Activated CD8-positive, alpha-beta T cell treated with anti-CD3 and anti-CD28 coated beads for 36 hours (primary cell): ENCODE results near the gene PLXND1. TPM values are rescaled to one million over a fixed set of nuclear protein-coding genes. Genes with fewer than 3 reads are reported as not detected.

Experiments used
- ATAC-seq: fragments of 200-7000 bp; cut with Tn5 transposase; one replicate; pipeline ENCODE4 v1.10.0; 2021; ENCODE audit warnings: mild to moderate bottlenecking, moderate library complexity
- CTCF ChIA-PET: fragments of 350-600 bp; sonication (Branson Sonifier 250); formaldehyde crosslinking; loops from one replicate; lab custom pipeline; 2021; ENCODE audit warnings: antibody characterized with exemption; lab: Charles Lee
- POLR2A ChIA-PET: fragments of 350-600 bp; sonication (Branson Sonifier 250); formaldehyde crosslinking; loops from one replicate; lab custom pipeline; 2021; ENCODE audit warnings: antibody characterized with exemption; lab: Charles Lee
- DNase-seq: peaks from one replicate; pipeline ENCODE4 v3.0.0-alpha.2; 2020
- H3K27ac Mint-ChIP-seq: one replicate; pipeline ENCODE4 v1.8.0; 2021; ENCODE audit warnings: mild to moderate bottlenecking, mixed read lengths
- H3K27me3 Mint-ChIP-seq: one replicate; pipeline ENCODE4 v1.8.0; 2021; ENCODE audit warnings: mixed read lengths
- H3K36me3 Mint-ChIP-seq: one replicate; pipeline ENCODE4 v1.8.0; 2021; ENCODE audit warnings: low read depth, mixed read lengths
- H3K4me1 Mint-ChIP-seq: one replicate; pipeline ENCODE4 v1.8.0; 2021; ENCODE audit warnings: low read depth, mixed read lengths
- H3K4me3 Mint-ChIP-seq: one replicate; pipeline ENCODE4 v1.8.0; 2021; ENCODE audit warnings: mild to moderate bottlenecking, moderate library complexity, mixed read lengths
- H3K9me3 Mint-ChIP-seq: one replicate; pipeline ENCODE4 v1.8.0; 2021; ENCODE audit warnings: mixed read lengths
- CTCF ChIP-seq: fragments of 200-600 bp; IDR thresholded peaks from one replicate; pipeline ENCODE4 v1.8.0; 2022; ENCODE audit warnings: antibody characterized with exemption, mild to moderate bottlenecking
- intact Hi-C: fragments of 100-400 bp; cut with micrococcal nuclease; formaldehyde crosslinking; loops from one replicate; pipeline ENCODE4 v1.10.0; 2022
- total RNA-seq, 2 experiments: library from RNA; stranded (reverse); gene quantifications; one replicate each; pipeline ENCODE4 v1.2.3, GENCODE V29; 2021

PLXND1 gene
- total RNA-seq, 2 experiments from 2014 or later = 10.7 to 12.5 TPM

GRCh38 chr3:129535075-129535474 is 71.4 kb downstream of the PLXND1 start:
- Mint-ChIP-seq H3K9me3 (no peaks in the 10 kb centered on the region), H3K4me3 (no peak overlapping the region), H3K27me3 (no peaks in the 10 kb centered on the region), H3K27ac (no peak overlapping the region), H3K4me1 (no peaks in the 10 kb centered on the region), H3K36me3 (no peaks in the 10 kb centered on the region)
- intact Hi-C loops = no loop called here
- DNase-seq (no peak), ATAC-seq (no peak)
- TF ChIP-seq CTCF = no peak
- ChIA-PET POLR2A (no interaction called here), CTCF (interaction anchor here (1.0 to 1.2 kb wide), 2 partner anchors 20 to 45 kb away, joined by 3 to 5 read pairs; no protein-coding TSS in a partner anchor)

- no peak for DNase-seq
- TF ChIP-seq CTCF = no peak
- ChIA-PET CTCF (interaction anchor here (1.0 to 1.2 kb wide), 2 partner anchors 20 to 44 kb away, joined by 3 to 5 read pairs; no protein-coding TSS in a partner anchor), POLR2A (no interaction called here)
- intact Hi-C loops = no loop called here
- no peak for ATAC-seq
- H3K4me1 Mint-ChIP-seq = no peaks in the 10 kb centered on the region
- H3K36me3 Mint-ChIP-seq = no peaks in the 10 kb centered on the region
- H3K4me3 Mint-ChIP-seq = no peak overlapping the region
- H3K27me3 Mint-ChIP-seq = no peaks in the 10 kb centered on the region
- H3K27ac Mint-ChIP-seq = no peak overlapping the region
- no peaks in the 10 kb centered on the region for H3K9me3 Mint-ChIP-seq
These were observed 71.9 kb downstream of the PLXND1 start for GRCh38 chr3:129534428-129535027.

GRCh38 chr3:129533406-129533805 is 73.1 kb downstream of the PLXND1 start:
- Mint-ChIP-seq H3K27me3 (no peaks in the 10 kb centered on the region), H3K9me3 (no peaks in the 10 kb centered on the region), H3K27ac (no peak overlapping the region), H3K4me1 (no peaks in the 10 kb centered on the region), H3K36me3 (no peaks in the 10 kb centered on the region), H3K4me3 (no peak overlapping the region)
- DNase-seq = no peak
- intact Hi-C loops = no loop called here
- no peak for TF ChIP-seq CTCF
- ChIA-PET CTCF (no interaction called here), POLR2A (no interaction called here)
- no peak for ATAC-seq

- no peak for DNase-seq
- TF ChIP-seq CTCF = no peak
- ChIA-PET CTCF (no interaction called here), POLR2A (no interaction called here)
- Mint-ChIP-seq H3K36me3 (no peaks in the 10 kb centered on the region), H3K9me3 (no peaks in the 10 kb centered on the region), H3K27me3 (no peaks in the 10 kb centered on the region), H3K27ac (no peak overlapping the region), H3K4me1 (no peaks in the 10 kb centered on the region), H3K4me3 (no peak overlapping the region)
- intact Hi-C loops = no loop called here
- ATAC-seq = no peak
These were observed 74.2 kb downstream of the PLXND1 start for GRCh38 chr3:129532261-129532660.

- DNase-seq (no peak), ATAC-seq (no peak)
- CTCF ChIA-PET = no interaction called here
- H3K4me1 Mint-ChIP-seq = no peaks in the 10 kb centered on the region
- H3K4me3 Mint-ChIP-seq = no peak overlapping the region
- H3K36me3 Mint-ChIP-seq = no peaks in the 10 kb centered on the region
- POLR2A ChIA-PET = no interaction called here
- no peak overlapping the region for H3K27ac Mint-ChIP-seq
- intact Hi-C loops = no loop called here
- TF ChIP-seq CTCF = no peak
- H3K9me3 Mint-ChIP-seq = no peaks in the 10 kb centered on the region
- H3K27me3 Mint-ChIP-seq = no peaks in the 10 kb centered on the region
These were observed 74.8 kb downstream of the PLXND1 start for GRCh38 chr3:129531699-129532098.
